ENCODE measurements around the gene TACC2. TPM values are rescaled to one million over a fixed set of nuclear protein-coding genes. Genes with fewer than 3 reads are reported as not detected.

TACC2 gene
- total and polyA plus RNA-seq, 2 donors (not counting 3 experiments of a cell fraction or from before 2014, with no cell fraction given) = 14.4 to 46.2 TPM

DNA sequence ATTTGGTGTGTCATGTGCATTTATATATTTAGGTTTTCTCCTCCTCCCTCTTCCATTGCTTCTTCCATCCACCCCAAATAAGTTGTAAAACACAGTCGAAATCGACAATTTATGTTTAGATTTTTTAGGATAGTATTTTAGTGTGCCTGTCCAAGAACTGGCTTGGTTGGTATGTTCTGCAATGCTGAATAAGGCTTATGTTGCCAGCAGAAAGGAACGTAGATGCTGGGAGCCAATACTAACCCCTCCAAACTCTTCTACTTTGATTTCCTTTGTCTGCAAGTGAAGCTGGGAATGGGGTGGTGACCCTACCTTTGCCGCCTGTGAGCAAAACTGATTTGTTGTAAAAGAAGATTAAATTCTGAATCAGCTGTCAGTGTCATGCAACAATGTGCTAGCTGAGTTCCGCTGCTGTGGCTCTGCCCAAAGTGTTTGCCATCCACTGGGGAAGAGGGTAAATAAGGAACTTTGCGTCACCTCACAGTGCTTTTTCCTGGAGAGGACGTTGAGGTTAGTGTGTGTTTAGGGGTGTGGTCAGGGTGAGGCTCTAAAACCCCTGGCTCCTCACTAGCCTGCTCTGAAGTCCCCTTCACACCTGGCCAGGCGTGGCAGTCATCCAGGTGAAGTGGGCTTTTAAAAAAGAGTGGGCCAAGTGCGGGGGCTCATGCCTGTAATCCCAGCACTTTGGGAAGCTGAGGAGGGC, 44.4 kb downstream of the TACC2 start:
- no peak for FAIRE-seq

DNA sequence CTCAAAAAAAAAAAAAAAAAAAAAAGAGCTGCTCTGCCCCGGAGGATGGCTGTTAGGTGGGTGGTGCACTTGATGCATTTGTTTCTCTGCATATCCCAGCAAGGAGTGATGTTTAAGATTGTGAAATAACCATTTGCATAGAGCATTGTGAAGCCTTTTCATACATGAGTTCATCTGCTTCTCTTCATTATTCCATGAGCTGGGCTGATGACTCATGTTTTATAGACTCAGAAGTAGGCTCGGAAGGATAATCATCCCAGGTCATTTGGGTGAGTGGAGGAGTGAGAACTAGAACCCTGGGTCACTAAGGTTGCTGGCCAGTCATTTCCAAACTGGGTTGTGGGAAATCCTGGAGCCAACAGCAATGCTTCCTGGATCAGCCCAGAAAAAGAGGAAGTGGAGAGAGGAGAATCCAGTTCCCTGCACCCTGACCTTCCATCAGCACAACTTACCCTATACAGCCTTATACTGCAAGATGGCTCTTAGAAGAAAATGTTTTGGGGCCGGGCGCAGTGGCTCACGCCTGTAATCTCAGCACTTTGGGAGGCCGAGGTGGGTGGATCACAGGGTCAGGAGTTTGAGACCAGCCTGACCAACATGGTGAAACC, 45.3 kb downstream of the TACC2 start:
- dilution Hi-C loops (cut with MboI; ENCODE audit: extremely low pct_ligation_motif_present, low sequenced_read_pairs) (no loop called here), intact Hi-C loops (cut with micrococcal nuclease) (no loop called here)
- no peak overlapping the region for H3K4me3 ChIP-seq (replicated peaks in 1 of 3; ENCODE audit: insufficient read depth in 1 of 3, low read depth in 1 of 3, low read length in 3 of 3)
- no peak overlapping the region for H3K9ac ChIP-seq (replicated peaks; ENCODE audit: extremely low read depth, insufficient read depth, low read length)
- H3K4me1 ChIP-seq (ENCODE audit: control insufficient read depth, extremely low read depth, insufficient read depth, low read length) = no peaks in the 10 kb centered on the region
- H3K27ac ChIP-seq (ENCODE audit: insufficient read depth, low read depth, low read length) = no peak overlapping the region
- H2AFZ ChIP-seq (ENCODE audit: low read depth, low read length) = no peak overlapping the region
- no TSS peak for BruUV-seq (replicated peaks)
- H3K79me2 ChIP-seq (ENCODE audit: control insufficient read depth, insufficient read depth, low read length) = no peaks in the 10 kb centered on the region
- H3K27me3 ChIP-seq (ENCODE audit: control insufficient read depth in 2 of 2, insufficient read depth in 2 of 2, low read length in 2 of 2) = peaks cover 2 to 3% of the 10 kb centered on the region in 2 experiments
- H3K4me2 ChIP-seq (ENCODE audit: insufficient read depth, low read length) = no peak overlapping the region
- H3K9me3 ChIP-seq (replicated peaks; ENCODE audit: control insufficient read depth, insufficient read depth, low read length) = no peaks in the 10 kb centered on the region
- no peaks in the 10 kb centered on the region for H3K9me1 ChIP-seq (replicated peaks; ENCODE audit: control insufficient read depth, extremely low read depth, insufficient read depth, low read length)
- TF ChIP-seq FOS (IDR thresholded peaks at IDR 0.05; ENCODE audit: borderline replicate concordance, insufficient read depth, low read length) = peak; percentile 29
- TF ChIP-seq, protein P1, sequence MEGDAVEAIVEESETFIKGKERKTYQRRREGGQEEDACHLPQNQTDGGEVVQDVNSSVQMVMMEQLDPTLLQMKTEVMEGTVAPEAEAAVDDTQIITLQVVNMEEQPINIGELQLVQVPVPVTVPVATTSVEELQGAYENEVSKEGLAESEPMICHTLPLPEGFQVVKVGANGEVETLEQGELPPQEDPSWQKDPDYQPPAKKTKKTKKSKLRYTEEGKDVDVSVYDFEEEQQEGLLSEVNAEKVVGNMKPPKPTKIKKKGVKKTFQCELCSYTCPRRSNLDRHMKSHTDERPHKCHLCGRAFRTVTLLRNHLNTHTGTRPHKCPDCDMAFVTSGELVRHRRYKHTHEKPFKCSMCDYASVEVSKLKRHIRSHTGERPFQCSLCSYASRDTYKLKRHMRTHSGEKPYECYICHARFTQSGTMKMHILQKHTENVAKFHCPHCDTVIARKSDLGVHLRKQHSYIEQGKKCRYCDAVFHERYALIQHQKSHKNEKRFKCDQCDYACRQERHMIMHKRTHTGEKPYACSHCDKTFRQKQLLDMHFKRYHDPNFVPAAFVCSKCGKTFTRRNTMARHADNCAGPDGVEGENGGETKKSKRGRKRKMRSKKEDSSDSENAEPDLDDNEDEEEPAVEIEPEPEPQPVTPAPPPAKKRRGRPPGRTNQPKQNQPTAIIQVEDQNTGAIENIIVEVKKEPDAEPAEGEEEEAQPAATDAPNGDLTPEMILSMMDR (IDR thresholded peaks at IDR 0.05; ENCODE audit: extremely low read depth in 1 of 2, insufficient read depth in 1 of 2, low read depth in 1 of 2, low read length in 2 of 2) = no peak
- TF ChIP-seq JUN (IDR thresholded peaks at IDR 0.05; ENCODE audit: borderline replicate concordance, insufficient read depth, insufficient read length, low read depth) = peak; percentile 39
- ChIA-PET POLR2A (no interaction called here), CTCF (no interaction called here)
- no peak for DNase-seq (ENCODE audit: low read depth, low spot score)
- H3K36me3 ChIP-seq (ENCODE audit: control insufficient read depth in 2 of 2, extremely low read depth in 1 of 2, insufficient read depth in 2 of 2, low read length in 2 of 2) = no peaks in the 10 kb centered on the region
- no peaks in the 10 kb centered on the region for H4K20me1 ChIP-seq (replicated peaks; ENCODE audit: control insufficient read depth, extremely low read depth, insufficient read depth, low read length)
- FAIRE-seq = no peak

More for the DNA sequence above, 44.4 kb downstream of the TACC2 start:
- no peaks in the 10 kb centered on the region for H3K79me2 ChIP-seq (ENCODE audit: control insufficient read depth, insufficient read depth, low read length)
- no peak overlapping the region for H3K27ac ChIP-seq (ENCODE audit: insufficient read depth, low read depth, low read length)
- H3K9me1 ChIP-seq (replicated peaks; ENCODE audit: control insufficient read depth, extremely low read depth, insufficient read depth, low read length) = no peaks in the 10 kb centered on the region
- dilution Hi-C loops (cut with MboI; ENCODE audit: extremely low pct_ligation_motif_present, low sequenced_read_pairs) = no loop called here
- TF ChIP-seq, protein P1 (IDR thresholded peaks at IDR 0.05; ENCODE audit: extremely low read depth in 1 of 2, insufficient read depth in 1 of 2, low read depth in 1 of 2, low read length in 2 of 2) = no peak
- CTCF ChIA-PET = no interaction called here
- POLR2A ChIA-PET = no interaction called here
- no peaks in the 10 kb centered on the region for H4K20me1 ChIP-seq (replicated peaks; ENCODE audit: control insufficient read depth, extremely low read depth, insufficient read depth, low read length)
- BruUV-seq (replicated peaks) = no TSS peak
- H3K36me3 ChIP-seq (ENCODE audit: control insufficient read depth in 2 of 2, extremely low read depth in 1 of 2, insufficient read depth in 2 of 2, low read length in 2 of 2) = no peaks in the 10 kb centered on the region
- H3K9me3 ChIP-seq (replicated peaks; ENCODE audit: control insufficient read depth, insufficient read depth, low read length) = no peaks in the 10 kb centered on the region
- H3K27me3 ChIP-seq (ENCODE audit: control insufficient read depth in 2 of 2, insufficient read depth in 2 of 2, low read length in 2 of 2) = peaks cover 2 to 3% of the 10 kb centered on the region in 2 experiments
- H3K4me3 ChIP-seq (replicated peaks in 1 of 3; ENCODE audit: insufficient read depth in 1 of 3, low read depth in 1 of 3, low read length in 3 of 3) = no peak overlapping the region
- no peak overlapping the region for H2AFZ ChIP-seq (ENCODE audit: low read depth, low read length)
- H3K9ac ChIP-seq (replicated peaks; ENCODE audit: extremely low read depth, insufficient read depth, low read length) = no peak overlapping the region
- intact Hi-C loops (cut with micrococcal nuclease) = no loop called here
- no peak overlapping the region for H3K4me2 ChIP-seq (ENCODE audit: insufficient read depth, low read length)
- DNase-seq (ENCODE audit: low read depth, low spot score) = no peak
- no peaks in the 10 kb centered on the region for H3K4me1 ChIP-seq (ENCODE audit: control insufficient read depth, extremely low read depth, insufficient read depth, low read length)
